HepG2 (cell line): Measurements from ENCODE around the gene CFAP99. TPM values are rescaled to one million over a fixed set of nuclear protein-coding genes. Genes with fewer than 3 reads are reported as not detected.

Experiments
- ATAC-seq: fragments of 200-7000 bp; cut with Tn5 transposase; 3 replicates; pipeline ENCODE4 v1.9.1; 2020; ENCODE audit warnings: mild to moderate bottlenecking, moderate library complexity
- BruUV-seq: library from RNA; stranded (reverse); fragments of 400-500 nt; replicated peaks from 2 replicates; lab custom pipeline; 2021; lab: Mats Ljungman, UMichigan
- CTCF ChIA-PET: fragments of 300-600 bp; formaldehyde crosslinking; extraction: SDS; loops from one replicate; lab custom pipeline; 2021; ENCODE audit warnings: low total read pairs, inconsistent platforms, low intra/inter-chr PET ratio; lab: Yijun Ruan, JAX
- POLR2A ChIA-PET: fragments of 350-600 bp; sonication (Branson Sonifier 250); formaldehyde crosslinking; loops from one replicate; lab custom pipeline; 2020; ENCODE audit warnings: antibody characterized with exemption, inconsistent platforms; lab: Yijun Ruan, JAX
- DNase-seq: peaks from one replicate; pipeline ENCODE4 v3.0.0-alpha.2; 2015; ENCODE audit warnings: low spot score
- FAIRE-seq: peaks from 3 replicates; lab custom pipeline; 2011; peaks lifted over from hg19 to GRCh38; lab: Jason Lieb, UNC
- H2AFZ ChIP-seq: one replicate; pipeline ENCODE4 v1.6.1; 2011; ENCODE audit warnings: low read length, inconsistent platforms
- H3K27ac ChIP-seq: fragments of 300-600 bp; 3 replicates; pipeline ENCODE4 v1.8.0; 2011; ENCODE audit warnings: mixed run types, mild to moderate bottlenecking, mixed read lengths, low read length, inconsistent platforms; ENCODE audit not compliant: insufficient read depth; ENCODE audit errors: extremely low read length
- H3K27me3 ChIP-seq, 2 experiments: fragments of 200-600 bp in 1 of 2; 2 replicates in 1 of 2; 3 replicates in 1 of 2; pipeline versions ENCODE4 v1.6.0 to v1.8.0; 2011; ENCODE audit warnings: low read length in 2 of 2, mild to moderate bottlenecking in 2 of 2, moderate library complexity in 2 of 2, inconsistent platforms in 1 of 2; ENCODE audit not compliant: insufficient read depth in 2 of 2, control insufficient read depth in 1 of 2
- H3K36me3 ChIP-seq, 2 experiments: fragments of 200-600 bp in 1 of 2; replicated peaks in 1 of 2; 2 replicates in 1 of 2; 3 replicates in 1 of 2; pipeline versions ENCODE4 v1.5.1 to v1.8.0; 2011; ENCODE audit warnings: low read length in 2 of 2, inconsistent platforms in 1 of 2; ENCODE audit not compliant: insufficient read depth in 2 of 2, control insufficient read depth in 1 of 2
- H3K4me1 ChIP-seq: 2 replicates; pipeline ENCODE4 v1.5.1; 2012; ENCODE audit warnings: low read length, inconsistent platforms; ENCODE audit not compliant: insufficient read depth
- H3K4me2 ChIP-seq: 2 replicates; pipeline ENCODE4 v1.6.0; 2011; ENCODE audit warnings: low read depth, low read length, inconsistent platforms
- H3K4me3 ChIP-seq, 3 experiments: fragments of 200-600 bp in 1 of 3; sonication (generic), shearing (Covaris generic) in 1 of 3; replicated peaks in 1 of 3; 2 replicates each; pipeline ENCODE4 v1.5.1; 2011 to 2016; ENCODE audit warnings: low read length in 3 of 3, inconsistent platforms in 2 of 3, low read depth in 2 of 3, mild to moderate bottlenecking in 2 of 3, control low read depth in 1 of 3, mixed read lengths in 1 of 3; ENCODE audit not compliant: insufficient read depth in 1 of 3
- H3K79me2 ChIP-seq: one replicate; pipeline ENCODE4 v1.6.1; 2011; ENCODE audit warnings: low read length, inconsistent platforms; ENCODE audit not compliant: insufficient read depth
- H3K9ac ChIP-seq: 2 replicates; pipeline ENCODE4 v1.6.0; 2011; ENCODE audit warnings: mild to moderate bottlenecking, low read depth, low read length, inconsistent platforms; ENCODE audit not compliant: insufficient read depth
- H3K9me3 ChIP-seq: 2 replicates; pipeline ENCODE4 v1.5.1; 2012; ENCODE audit warnings: mild to moderate bottlenecking, low read length
- H4K20me1 ChIP-seq: 2 replicates; pipeline ENCODE4 v1.6.0; 2011; ENCODE audit warnings: inconsistent platforms, mild to moderate bottlenecking, low read length, moderate library complexity; ENCODE audit not compliant: insufficient read depth
- ATF1 ChIP-seq: IDR thresholded peaks from 2 replicates; pipeline ENCODE4 v1.6.1; 2016; ENCODE audit warnings: mild to moderate bottlenecking, control low read depth
- DMAP1 ChIP-seq: IDR thresholded peaks from 2 replicates; pipeline ENCODE4 v1.6.1; 2016
- DNMT3B ChIP-seq: conservative IDR thresholded peaks from 2 replicates; pipeline ENCODE4 v1.6.1; 2016; ENCODE audit warnings: missing biosample characterization, control low read depth
- EP300 ChIP-seq, 3 experiments: sonication (generic) in 1 of 3; formaldehyde crosslinking in 1 of 3; IDR thresholded peaks; 2 replicates each; pipeline versions ENCODE4 v1.5.1 to v1.6.1; 2011 to 2020; ENCODE audit warnings: low read depth in 2 of 3, low read length in 2 of 3, borderline replicate concordance in 1 of 3, improper control_type of control experiment in 1 of 3, mild to moderate bottlenecking in 1 of 3, missing genetic modification reagents in 1 of 3, moderate library complexity in 1 of 3
- MAFK ChIP-seq, 2 experiments: IDR thresholded peaks in 1 of 2; conservative IDR thresholded peaks in 1 of 2; 2 replicates each; pipeline ENCODE4 v1.6.1; 2011; ENCODE audit warnings: improper control_type of control experiment in 2 of 2, low read length in 2 of 2
- NFIC ChIP-seq: IDR thresholded peaks from 2 replicates; pipeline ENCODE4 v1.6.1; 2012; ENCODE audit warnings: mild to moderate bottlenecking, low read length, inconsistent platforms
- RBAK ChIP-seq: sonication (generic); formaldehyde crosslinking; IDR thresholded peaks from 2 replicates; pipeline ENCODE4 v1.5.1; 2020; ENCODE audit warnings: mild to moderate bottlenecking, missing genetic modification reagents
- SNRNP70 ChIP-seq: fragments of 200-400 bp; formaldehyde crosslinking; IDR thresholded peaks from 2 replicates; pipeline ENCODE4 v1.6.1; 2017; ENCODE audit warnings: mild to moderate bottlenecking, low read depth, low read length, moderate library complexity
- SP1 ChIP-seq, 2 experiments: fragments of 450-650 bp in 1 of 2; sonication (generic) in 1 of 2; formaldehyde crosslinking in 1 of 2; IDR thresholded peaks; 2 replicates each; pipeline versions ENCODE4 v1.4.0 to v1.6.1; 2016 to 2020; ENCODE audit warnings: missing genetic modification reagents in 1 of 2
- TCF7 ChIP-seq: sonication (generic); IDR thresholded peaks from 2 replicates; pipeline ENCODE4 v1.6.1; 2016; ENCODE audit warnings: antibody characterized with exemption, low read depth
- ZFP1 ChIP-seq: IDR thresholded peaks from 2 replicates; pipeline ENCODE4 v1.6.1; 2016
- ZIK1 ChIP-seq: sonication (generic); formaldehyde crosslinking; IDR thresholded peaks from 2 replicates; pipeline ENCODE4 v1.5.0; 2020; ENCODE audit warnings: mild to moderate bottlenecking, low read depth, missing genetic modification reagents, borderline replicate concordance
- ZNF180 ChIP-seq: sonication (generic); formaldehyde crosslinking; IDR thresholded peaks from 2 replicates; pipeline ENCODE4 v1.4.0; 2020; ENCODE audit warnings: low read depth, missing genetic modification reagents, borderline replicate concordance
- ZNF292 ChIP-seq: sonication (generic); formaldehyde crosslinking; IDR thresholded peaks from 2 replicates; pipeline ENCODE4 v1.8.1; 2022; ENCODE audit warnings: mild to moderate bottlenecking, low read depth, missing genetic modification reagents, borderline replicate concordance
- whole genome bisulfite sequencing: methylation state at CpG from one replicate; pipeline ENCODE4 v1.1.6; 2017; ENCODE audit warnings: low lambda C conversion rate; 5-methylcytosine and 5-hydroxymethylcytosine counted together
- in situ Hi-C: cut with HindIII; loops from 2 replicates; pipeline ENCODE4 v1.10.0; 2017; ENCODE audit warnings: low pct_unique_long_range_greater_than_20kb; ENCODE audit not compliant: extremely low pct_ligation_motif_present
- intact Hi-C: fragments of 100-400 bp; cut with micrococcal nuclease; formaldehyde crosslinking; loops from one replicate; pipeline ENCODE4 v1.10.0; 2022; ENCODE audit not compliant: unreplicated experiment
- polyA plus RNA-seq, 8 experiments: library from polyadenylated mRNA; depleted of rRNA in 3 of 8; stranded (reverse) in 7 of 8; unstranded in 1 of 8; fragments of >200 nt; fragmentation: Illumina TruSeq in 4 of 8; extraction: Trizol in 4 of 8; gene quantifications; 2 replicates each; pipeline versions ENCODE4 v1.2.1 to v1.2.3, GENCODE V29; 2011 to 2016; ENCODE audit warnings: low read depth in 4 of 8, missing spikeins in 1 of 8, mixed read lengths in 1 of 8; ENCODE audit not compliant: insufficient read depth in 1 of 8
- total RNA-seq, 5 experiments: library from RNA; depleted of rRNA; stranded (reverse); fragments of >200 nt; fragmentation: Illumina TruSeq; extraction: Trizol; gene quantifications; 2 replicates each; pipeline ENCODE4 v1.2.3, GENCODE V29; 2016; ENCODE audit warnings: low read depth in 1 of 5
- TF ChIP-seq, protein P1 (sequence below): sonication (generic); formaldehyde crosslinking; IDR thresholded peaks from 2 replicates; pipeline ENCODE4 v1.8.1; 2023; ENCODE audit warnings: mild to moderate bottlenecking, moderate library complexity, missing genetic modification reagents
- TF ChIP-seq, protein P2 (sequence below): sonication (generic); formaldehyde crosslinking; IDR thresholded peaks from 2 replicates; pipeline ENCODE4 v1.5.1; 2020; ENCODE audit warnings: mild to moderate bottlenecking, missing genetic modification reagents, borderline replicate concordance
- TF ChIP-seq, protein P3 (sequence below), 2 experiments: sonication (generic) in 1 of 2; formaldehyde crosslinking in 1 of 2; IDR thresholded peaks; 2 replicates each; pipeline versions ENCODE4 v1.6.1 to v1.9.0; 2014 to 2022; ENCODE audit warnings: antibody characterized with exemption in 1 of 2, borderline replicate concordance in 1 of 2, inconsistent platforms in 1 of 2, low read depth in 1 of 2, missing genetic modification reagents in 1 of 2

The CFAP99 gene
- total and polyA plus RNA-seq, 2 of the 13 experiments (the other 11 are each of a cell fraction or from before 2014, with no cell fraction given), result not detected

DNA sequence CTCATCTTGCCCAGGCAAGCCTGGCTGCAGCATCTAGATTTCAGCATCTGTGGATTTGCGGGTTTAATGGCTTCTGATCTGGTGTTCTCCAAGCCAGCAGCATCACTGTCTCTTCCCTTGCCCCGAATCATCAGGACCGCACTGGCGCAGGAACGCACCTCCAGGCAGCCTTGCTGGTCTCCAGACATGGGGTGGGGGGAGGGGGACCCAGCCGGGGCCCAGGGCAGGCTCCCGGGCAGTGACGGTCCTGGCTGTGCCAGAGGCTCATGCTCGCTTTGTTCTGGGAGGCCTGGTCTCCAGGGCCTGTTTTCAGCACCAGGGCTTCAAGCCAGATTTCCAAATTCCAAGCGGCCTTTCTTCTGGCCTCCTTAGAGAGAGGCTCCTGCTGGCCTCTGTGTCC, 4.9 kb downstream of the CFAP99 start:
- no peak for FAIRE-seq
- no peak for DNase-seq
- Histone ChIP-seq H3K9ac (no peak overlapping the region), H3K4me3 (no peak overlapping the region), H3K79me2 (no peaks in the 10 kb centered on the region), H4K20me1 (peaks cover 3% of the 10 kb centered on the region; the same call in 1 of the 2 replicates), H2AFZ (no peak overlapping the region), H3K27me3 (peaks cover 10 to 90% of the 10 kb centered on the region in 2 experiments; a peak in 4 of 5 replicates), H3K4me1 (peaks cover 22% of the 10 kb centered on the region), H3K9me3 (no peaks in the 10 kb centered on the region), H3K27ac (no peak overlapping the region), H3K4me2 (no peak overlapping the region), H3K36me3 (no peaks in the 10 kb centered on the region)
- ATAC-seq, result no peak
- 78% methylated on average over 6 of the region's 10 CpGs for WGBS
- BruUV-seq, result no TSS peak
- CTCF ChIA-PET, result no interaction called here
- POLR2A ChIA-PET, result no interaction called here
- intact Hi-C loops, result no loop called here
- in situ Hi-C loops, result no loop called here
- TF ChIP-seq ATF1 (no peak), DNMT3B (CRISPR knock-in tag) (no peak), EP300 (IDR thresholded peaks at IDR 0.05; ENCODE audit: low read depth in 2 of 2, low read length in 2 of 2) (no peak), EP300 (CRISPR knock-in tag; IDR thresholded peaks at IDR 0.05; ENCODE audit: borderline replicate concordance) (no peak), NFIC (no peak), ZFP1 (CRISPR knock-in tag) (no peak), ZIK1 (CRISPR knock-in tag) (no peak), DMAP1 (CRISPR knock-in tag) (no peak), ZNF180 (no peak), SNRNP70 (no peak), SP1 (IDR thresholded peaks at IDR 0.05) (no peak), SP1 (CRISPR knock-in tag; IDR thresholded peaks at IDR 0.05) (no peak), TCF7 (no peak), MAFK (conservative IDR thresholded peaks at IDR 0.05 in 1 of 2, IDR thresholded peaks at IDR 0.05 in 1 of 2; ENCODE audit: low read length in 2 of 2) (no peak), RBAK (CRISPR knock-in tag) (no peak), ZNF292 (no peak)
- TF ChIP-seq, protein P1, sequence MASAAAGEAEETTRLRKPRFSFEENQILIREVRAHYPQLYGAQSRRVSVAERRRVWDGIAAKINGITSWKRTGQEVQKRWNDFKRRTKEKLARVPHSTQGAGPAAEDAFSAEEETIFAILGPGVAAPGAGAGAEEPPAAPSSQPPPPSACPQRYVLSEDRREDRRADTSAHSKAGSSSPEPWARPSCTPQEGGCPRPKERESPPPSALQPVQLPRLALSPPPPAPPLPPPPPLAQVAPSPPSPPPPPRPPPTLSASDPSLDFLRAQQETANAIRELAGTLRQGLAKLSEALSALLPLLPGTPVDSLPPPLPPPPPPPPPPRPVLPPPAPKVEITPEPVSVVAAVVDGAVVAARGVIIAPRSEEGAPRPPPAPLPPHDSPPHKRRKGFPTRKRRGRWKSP (CRISPR knock-in tag), result no peak
- TF ChIP-seq, protein P2, sequence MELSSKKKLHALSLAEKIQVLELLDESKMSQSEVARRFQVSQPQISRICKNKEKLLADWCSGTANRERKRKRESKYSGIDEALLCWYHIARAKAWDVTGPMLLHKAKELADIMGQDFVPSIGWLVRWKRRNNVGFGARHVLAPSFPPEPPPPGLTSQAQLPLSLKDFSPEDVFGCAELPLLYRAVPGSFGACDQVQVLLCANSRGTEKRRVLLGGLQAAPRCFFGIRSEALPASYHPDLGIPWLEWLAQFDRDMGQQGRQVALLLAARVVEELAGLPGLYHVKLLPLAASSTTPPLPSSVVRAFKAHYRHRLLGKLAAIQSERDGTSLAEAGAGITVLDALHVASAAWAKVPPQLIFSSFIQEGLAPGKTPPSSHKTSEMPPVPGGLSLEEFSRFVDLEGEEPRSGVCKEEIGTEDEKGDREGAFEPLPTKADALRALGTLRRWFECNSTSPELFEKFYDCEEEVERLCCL (CRISPR knock-in tag), result no peak
- TF ChIP-seq, protein P3, sequence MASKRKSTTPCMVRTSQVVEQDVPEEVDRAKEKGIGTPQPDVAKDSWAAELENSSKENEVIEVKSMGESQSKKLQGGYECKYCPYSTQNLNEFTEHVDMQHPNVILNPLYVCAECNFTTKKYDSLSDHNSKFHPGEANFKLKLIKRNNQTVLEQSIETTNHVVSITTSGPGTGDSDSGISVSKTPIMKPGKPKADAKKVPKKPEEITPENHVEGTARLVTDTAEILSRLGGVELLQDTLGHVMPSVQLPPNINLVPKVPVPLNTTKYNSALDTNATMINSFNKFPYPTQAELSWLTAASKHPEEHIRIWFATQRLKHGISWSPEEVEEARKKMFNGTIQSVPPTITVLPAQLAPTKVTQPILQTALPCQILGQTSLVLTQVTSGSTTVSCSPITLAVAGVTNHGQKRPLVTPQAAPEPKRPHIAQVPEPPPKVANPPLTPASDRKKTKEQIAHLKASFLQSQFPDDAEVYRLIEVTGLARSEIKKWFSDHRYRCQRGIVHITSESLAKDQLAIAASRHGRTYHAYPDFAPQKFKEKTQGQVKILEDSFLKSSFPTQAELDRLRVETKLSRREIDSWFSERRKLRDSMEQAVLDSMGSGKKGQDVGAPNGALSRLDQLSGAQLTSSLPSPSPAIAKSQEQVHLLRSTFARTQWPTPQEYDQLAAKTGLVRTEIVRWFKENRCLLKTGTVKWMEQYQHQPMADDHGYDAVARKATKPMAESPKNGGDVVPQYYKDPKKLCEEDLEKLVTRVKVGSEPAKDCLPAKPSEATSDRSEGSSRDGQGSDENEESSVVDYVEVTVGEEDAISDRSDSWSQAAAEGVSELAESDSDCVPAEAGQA (IDR thresholded peaks at IDR 0.05; ENCODE audit: low read depth), result no peak
- TF ChIP-seq, protein P3 (CRISPR knock-in tag; IDR thresholded peaks at IDR 0.05; ENCODE audit: borderline replicate concordance), result no peak
